Ovary (tissue), 9 donors: ENCODE measurements around the gene RHBG. TPM values are rescaled to one million over a fixed set of nuclear protein-coding genes. Genes with fewer than 3 reads are reported as not detected.

Experiments used
- DNase-seq, 5 donors: peaks; one replicate each; pipeline ENCODE4 v3.0.0-alpha.2; 2019 to 2020
- H3K27ac ChIP-seq, 2 donors: fragments of 200-600 bp; one replicate each; pipeline versions ENCODE4 v1.5.1 to v1.8.0; 2019 to 2022
- H3K27me3 ChIP-seq: fragments of 200-600 bp; one replicate; pipeline ENCODE4 v1.8.0; 2022
- H3K36me3 ChIP-seq: fragments of 200-600 bp; sonication (generic); one replicate; pipeline ENCODE4 v1.5.1; 2019
- H3K4me1 ChIP-seq: one replicate; pipeline ENCODE4 v1.8.1; 2013; ENCODE audit warnings: mild to moderate bottlenecking, moderate library complexity; ENCODE audit not compliant: insufficient read depth
- H3K4me3 ChIP-seq: fragments of 200-600 bp; sonication (generic); one replicate; pipeline ENCODE4 v1.5.1; 2017
- H3K9me3 ChIP-seq, 2 donors: fragments of 200-600 bp in 1 of 2; sonication (generic) in 1 of 2; one replicate each; pipeline versions ENCODE4 v1.5.1 to v1.8.1; 2013 to 2019; ENCODE audit warnings: mild to moderate bottlenecking in 1 of 2, moderate library complexity in 1 of 2
- EP300 ChIP-seq: sonication (generic); formaldehyde crosslinking; IDR thresholded peaks from one replicate; pipeline ENCODE4 v1.6.1; 2017; ENCODE audit warnings: antibody characterized with exemption
- POLR2A ChIP-seq: fragments of 450-650 bp; IDR thresholded peaks from one replicate; pipeline ENCODE4 v1.6.1; 2017; ENCODE audit warnings: antibody characterized with exemption, mild to moderate bottlenecking, moderate library complexity
- WGBS, 3 donors: extraction: QIAGEN DNeasy Blood & Tissue Kit in 1 of 3; methylation state at CpG; one replicate each; pipeline versions ENCODE4 v1.1.5 to v1.1.7; 2013 to 2017; 5-methylcytosine and 5-hydroxymethylcytosine counted together
- intact Hi-C, 4 donors: fragments of 100-400 bp; cut with DNase I; formaldehyde crosslinking; loops; one replicate each; pipeline versions ENCODE4 v1.11.0 to v1.15.1; 2022 to 2023
- polyA plus RNA-seq, 2 donors: library from polyadenylated mRNA; stranded (reverse); fragments of 200-250 nt in 1 of 2; fragments of 350-450 nt in 1 of 2; fragmentation: Illumina TruSeq in 1 of 2; extraction: RNeasy Lipid Tissue Mini Kit (QIAGEN cat#74804) in 1 of 2; gene quantifications; one replicate each; pipeline ENCODE4 v1.2.3, GENCODE V29; 2013 to 2014
- total RNA-seq, 7 donors: library from RNA; depleted of rRNA in 2 of 7; stranded (reverse); fragments of >200 nt in 2 of 7; fragmentation: NEBNext Ultra II Directional in 3 of 7; extraction: Animal tissue kit (Norgen Biotek cat#: 25700) in 3 of 7; gene quantifications; one replicate each; pipeline versions ENCODE4 v1.1.0 to v1.2.4, GENCODE V29; 2016 to 2023
- TF ChIP-seq, protein P1 (sequence below), 3 donors: fragments of 450-650 bp in 2 of 3; fragments of 200-600 bp in 1 of 3; IDR thresholded peaks; one replicate each; pipeline versions ENCODE4 v1.5.1 to v1.8.0; 2016 to 2022; ENCODE audit warnings: antibody characterized with exemption in 3 of 3, mild to moderate bottlenecking in 1 of 3
- donor health status: DM: no; HTN: no; CAD: no; lungs with moderate emphysema.
- donor health status: DM: no; HTN: no; CAD: no.
- donor health status: Bipolar disorder and iron deficiency.
- donor health status: DM: yes; HTN: yes; CAD: no.
- donor health status: DM: no; HTN: no; CAD: no.
- donor health status: DM: yes; HTN: yes; CAD: no.

RHBG gene
- total and polyA plus RNA-seq, 9 donors, result 2.3 to 27.4 (median 13.6) TPM

DNA sequence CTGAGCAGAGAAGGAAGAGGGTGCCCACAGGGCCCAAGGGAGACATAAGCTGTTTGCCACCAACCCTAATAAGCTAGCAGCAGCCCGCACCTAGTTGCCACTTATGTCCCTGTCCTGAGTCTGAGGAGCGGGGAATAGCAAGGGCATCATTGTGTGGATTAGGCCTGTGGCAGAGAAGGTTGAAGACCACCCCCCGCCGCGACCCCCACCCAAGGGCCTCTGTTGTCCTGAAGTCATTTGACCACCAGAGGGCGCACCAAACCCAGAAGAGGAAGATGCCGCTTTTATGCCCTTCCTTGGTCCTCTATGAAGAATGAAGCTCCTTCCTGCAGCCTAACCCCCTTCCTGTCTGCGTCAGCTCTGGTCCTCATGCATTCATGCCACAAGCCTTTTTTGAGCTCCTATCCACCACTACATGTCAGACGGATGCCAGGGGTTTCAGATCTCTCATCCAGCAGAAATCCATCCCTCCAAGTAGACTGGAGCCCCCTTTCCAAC is 16.6 kb downstream of the RHBG start:
- Histone ChIP-seq H3K9me3 (no peaks in the 10 kb centered on the region), H3K27me3 (no peaks in the 10 kb centered on the region), H3K27ac (no peak overlapping the region), H3K36me3 (no peaks in the 10 kb centered on the region), H3K4me1 (peaks cover 6% of the 10 kb centered on the region), H3K4me3 (no peak overlapping the region)
- DNase-seq, result peak; percentile 51 to 77 (median 71)
- no peak for TF ChIP-seq EP300
- TF ChIP-seq, protein P1, sequence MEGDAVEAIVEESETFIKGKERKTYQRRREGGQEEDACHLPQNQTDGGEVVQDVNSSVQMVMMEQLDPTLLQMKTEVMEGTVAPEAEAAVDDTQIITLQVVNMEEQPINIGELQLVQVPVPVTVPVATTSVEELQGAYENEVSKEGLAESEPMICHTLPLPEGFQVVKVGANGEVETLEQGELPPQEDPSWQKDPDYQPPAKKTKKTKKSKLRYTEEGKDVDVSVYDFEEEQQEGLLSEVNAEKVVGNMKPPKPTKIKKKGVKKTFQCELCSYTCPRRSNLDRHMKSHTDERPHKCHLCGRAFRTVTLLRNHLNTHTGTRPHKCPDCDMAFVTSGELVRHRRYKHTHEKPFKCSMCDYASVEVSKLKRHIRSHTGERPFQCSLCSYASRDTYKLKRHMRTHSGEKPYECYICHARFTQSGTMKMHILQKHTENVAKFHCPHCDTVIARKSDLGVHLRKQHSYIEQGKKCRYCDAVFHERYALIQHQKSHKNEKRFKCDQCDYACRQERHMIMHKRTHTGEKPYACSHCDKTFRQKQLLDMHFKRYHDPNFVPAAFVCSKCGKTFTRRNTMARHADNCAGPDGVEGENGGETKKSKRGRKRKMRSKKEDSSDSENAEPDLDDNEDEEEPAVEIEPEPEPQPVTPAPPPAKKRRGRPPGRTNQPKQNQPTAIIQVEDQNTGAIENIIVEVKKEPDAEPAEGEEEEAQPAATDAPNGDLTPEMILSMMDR (IDR thresholded peaks at IDR 0.05), result peak; percentile 28 to 84 (median 77)
- WGBS, 3 donors, result 17 to 19% (median 19%) methylated on average over 9 of the region's 9 CpGs
- intact Hi-C loops, result loop anchor here (1.0 to 10.0 kb wide), 6 partner anchors 28 to 219 kb away; partner anchors contain the start of gene GPATCH4 (in 1 of the 4)

DNA sequence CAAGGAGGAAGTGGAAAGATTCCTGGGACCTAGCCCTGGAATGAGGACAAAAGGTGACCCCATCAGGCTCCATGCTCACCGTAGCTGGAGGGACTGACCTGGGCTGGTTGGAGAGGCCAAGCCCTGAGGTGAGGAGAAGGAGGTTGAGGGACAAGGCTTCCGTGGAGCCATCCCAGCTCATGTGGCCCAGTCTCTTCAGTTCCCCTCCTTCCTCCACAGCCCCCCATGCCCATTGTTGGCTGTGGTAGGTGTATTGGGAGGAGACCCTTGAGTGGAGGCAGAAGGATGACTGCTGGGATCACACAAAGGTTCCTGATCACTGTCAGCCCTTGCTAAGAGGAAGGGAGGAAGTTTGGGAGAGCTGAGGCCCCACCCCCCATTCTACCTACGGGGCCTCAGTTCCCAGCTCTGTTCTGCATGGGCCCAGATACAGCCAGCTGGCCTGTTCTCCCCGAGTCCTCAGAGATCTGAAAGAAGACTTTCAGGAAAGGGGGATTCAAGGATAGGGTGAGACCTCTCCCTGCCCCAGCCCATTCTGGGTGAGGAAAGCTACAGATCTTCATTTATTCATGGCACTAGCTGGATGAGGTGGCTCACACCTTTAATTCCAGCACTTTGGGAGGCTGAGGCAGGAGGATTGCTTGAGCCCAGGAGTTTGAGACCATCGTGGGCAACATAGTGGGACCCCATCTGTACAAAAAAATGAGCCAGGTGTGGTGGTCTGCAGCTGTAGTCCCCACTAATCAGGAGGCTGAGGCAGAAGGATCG is 17.3 kb downstream of the RHBG start:
- Histone ChIP-seq H3K27me3 (no peaks in the 10 kb centered on the region), H3K4me1 (peaks cover 6% of the 10 kb centered on the region), H3K27ac (no peak overlapping the region), H3K4me3 (no peak overlapping the region), H3K36me3 (no peaks in the 10 kb centered on the region), H3K9me3 (no peaks in the 10 kb centered on the region)
- TF ChIP-seq EP300, result no peak
- no peak for TF ChIP-seq POLR2A
- TF ChIP-seq, protein P1 (IDR thresholded peaks at IDR 0.05), result no peak
- 78 to 86% (median 84%) methylated on average over 6 of the region's 6 CpGs for WGBS, 3 donors
- intact Hi-C loops, result loop anchor here (2.0 to 10.0 kb wide), 5 partner anchors 58 to 218 kb away; partner anchors contain the start of gene GPATCH4 (in 1 of the 4)
- no peak for DNase-seq

DNA sequence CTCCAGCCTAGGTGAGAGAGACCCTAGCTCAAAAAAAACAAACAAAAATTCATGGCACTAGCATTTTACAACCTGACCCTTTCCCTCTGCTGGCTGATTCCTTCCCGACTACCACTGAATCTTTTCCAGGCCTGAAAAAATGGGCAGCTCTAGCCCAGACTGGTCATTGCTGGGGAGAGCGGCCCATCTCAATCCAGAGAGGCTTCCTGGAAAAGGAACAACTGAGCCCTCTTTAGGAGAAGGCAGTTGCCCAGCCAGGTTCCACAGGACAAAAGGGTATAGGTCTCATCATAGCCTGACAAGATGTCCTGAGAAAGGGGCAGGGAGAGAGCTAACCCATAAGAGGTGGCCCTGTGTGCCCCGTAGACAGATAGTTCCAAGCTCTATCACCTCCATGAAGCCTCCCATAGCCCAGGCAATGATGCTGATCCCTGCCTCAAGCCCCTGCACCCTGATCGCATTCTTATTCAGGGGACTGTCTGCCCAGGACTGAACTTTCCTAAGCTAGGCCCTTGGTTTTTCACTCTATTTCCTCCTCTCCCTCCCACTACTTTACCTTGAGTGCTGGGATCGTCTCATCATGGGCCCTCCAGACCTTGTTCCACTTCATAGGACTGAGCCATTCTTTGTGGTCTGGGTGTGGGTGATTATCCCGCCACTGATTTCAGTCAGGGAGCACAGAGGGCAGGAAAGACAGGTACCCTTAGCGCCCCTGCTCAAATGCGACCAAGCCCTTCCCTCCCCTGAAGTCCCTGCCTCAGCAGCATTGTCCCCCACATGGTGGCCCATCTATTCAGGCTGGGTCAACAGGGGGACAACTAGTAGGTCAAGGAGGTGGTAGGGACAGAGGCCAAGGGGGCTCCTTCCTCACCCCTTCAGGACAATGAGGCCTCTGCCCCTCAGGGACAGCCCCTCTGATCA is 18.2 kb downstream of the RHBG start:
- intact Hi-C loops, result loop anchor here (2.0 to 10.0 kb wide), 5 partner anchors 58 to 218 kb away; partner anchors contain the start of gene GPATCH4 (in 1 of the 4)
- Histone ChIP-seq H3K27ac (no peak overlapping the region), H3K36me3 (no peaks in the 10 kb centered on the region), H3K4me1 (peaks cover 6% of the 10 kb centered on the region), H3K9me3 (no peaks in the 10 kb centered on the region), H3K4me3 (no peak overlapping the region), H3K27me3 (no peaks in the 10 kb centered on the region)
- DNase-seq, result no peak
- 79 to 88% (median 87%) methylated on average over 8 of the region's 8 CpGs for WGBS, 3 donors
- TF ChIP-seq EP300 (no peak), POLR2A (no peak)
- TF ChIP-seq, protein P1 (IDR thresholded peaks at IDR 0.05), result no peak

DNA sequence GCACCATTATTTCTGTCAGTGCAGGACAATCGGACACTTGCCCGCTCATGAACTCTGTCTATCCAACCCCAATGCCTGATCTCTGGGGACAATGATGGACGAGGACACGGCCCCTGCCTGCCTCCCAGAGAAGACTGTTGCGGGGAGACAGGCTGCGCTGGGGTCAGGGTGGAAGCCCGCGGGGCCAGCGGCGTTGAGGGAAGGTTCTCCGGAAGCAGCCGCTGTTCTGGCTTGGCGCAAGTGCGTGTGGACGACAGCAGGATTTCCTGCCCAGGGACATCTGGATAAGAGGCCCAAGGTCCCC is 18.8 kb downstream of the RHBG start:
- Histone ChIP-seq H3K27ac (no peak overlapping the region), H3K4me1 (peaks cover 6% of the 10 kb centered on the region), H3K9me3 (no peaks in the 10 kb centered on the region), H3K36me3 (no peaks in the 10 kb centered on the region), H3K27me3 (no peaks in the 10 kb centered on the region), H3K4me3 (no peak overlapping the region)
- WGBS, 3 donors, result 19 to 35% (median 32%) methylated on average over 15 of the region's 15 CpGs
- intact Hi-C loops, result loop anchor here (2.0 to 10.0 kb wide), 5 partner anchors 57 to 217 kb away; partner anchors contain the start of gene GPATCH4 (in 1 of the 4)
- peak in 1 of 5 donors; percentile 51 for DNase-seq
- TF ChIP-seq, protein P1 (IDR thresholded peaks at IDR 0.05), result no peak
- TF ChIP-seq EP300 (no peak), POLR2A (no peak)
